Islet of Langerhans (tissue), 1 donor: ENCODE data around the gene BCLAF1.
"Not testable (repeated sequence)": the region's sequence is repeated elsewhere in the genome, so short reads cannot be mapped to it uniquely, and the experiment has no call there.

Source experiments
- FAIRE-seq: peaks from one replicate; lab custom pipeline; 2011; peaks lifted over from hg19 to GRCh38; lab: Jason Lieb, UNC

Gene BCLAF1

GRCh38 chr6:136309729-136310311, 20.2 kb upstream of the BCLAF1 start:
- FAIRE-seq: no peak

DNA sequence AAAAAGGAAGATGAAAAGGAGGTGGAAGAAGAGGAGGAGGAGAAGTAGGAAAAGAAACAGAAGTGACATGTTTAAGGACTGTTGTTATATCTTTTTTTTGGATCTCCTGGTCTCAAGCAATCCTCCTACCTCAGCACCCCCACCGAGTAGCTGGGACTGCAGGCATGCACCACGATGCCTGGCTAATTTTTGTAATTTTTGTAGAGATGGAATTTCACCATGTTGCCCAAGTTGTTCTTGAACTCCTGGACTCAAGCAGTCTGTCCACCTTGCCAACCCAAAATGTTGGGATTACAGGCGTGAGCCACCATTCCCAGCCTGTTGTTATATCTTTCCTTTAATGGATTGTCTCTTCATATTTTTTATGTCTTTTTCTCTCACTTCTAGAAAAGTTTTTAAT, 19.5 kb upstream of the BCLAF1 start:
- FAIRE-seq: no peak

DNA sequence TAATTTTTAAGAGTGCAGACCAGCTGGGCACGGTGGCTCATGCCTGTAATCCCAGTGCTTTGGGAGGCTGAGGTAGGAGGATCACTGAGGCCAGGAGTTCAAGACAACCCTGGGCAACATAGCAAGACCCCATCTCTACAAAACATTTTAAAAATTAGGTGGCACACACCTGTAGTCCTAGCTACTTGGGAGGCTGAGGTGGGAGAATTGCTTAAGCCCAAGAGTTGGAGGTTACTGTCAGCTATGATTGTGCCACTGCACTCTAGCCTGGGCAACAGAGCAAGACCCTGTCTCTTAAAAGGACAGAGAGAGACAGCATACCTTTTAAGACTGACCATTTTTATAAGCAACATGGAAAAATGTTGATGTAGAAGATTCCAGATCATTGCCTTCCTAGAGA, 18.8 kb upstream of the BCLAF1 start:
- FAIRE-seq: not testable (repeated sequence)

DNA sequence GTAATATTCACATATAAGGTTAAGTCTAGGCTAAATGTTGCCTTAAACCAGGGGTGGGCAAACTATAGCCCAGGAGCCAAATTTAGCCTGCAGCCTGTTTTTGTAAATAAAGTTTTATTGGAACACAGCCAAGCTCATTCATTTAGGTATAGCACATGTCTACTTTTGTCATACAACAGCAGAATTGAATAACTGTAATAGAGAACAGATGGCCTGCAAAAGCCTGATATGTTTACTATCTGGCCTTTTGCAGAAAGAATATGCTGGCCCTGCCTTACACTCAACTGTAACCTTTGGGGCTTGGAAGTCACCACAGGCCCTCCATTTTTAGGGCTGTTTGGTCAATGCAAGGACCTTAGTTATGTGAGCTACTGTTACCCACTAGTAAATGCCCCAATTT, 17.7 kb upstream of the BCLAF1 start:
- no peak for FAIRE-seq

- no peak for FAIRE-seq
Observed at GRCh38 chr6:136306466-136306865, 16.8 kb upstream of the BCLAF1 start.

DNA sequence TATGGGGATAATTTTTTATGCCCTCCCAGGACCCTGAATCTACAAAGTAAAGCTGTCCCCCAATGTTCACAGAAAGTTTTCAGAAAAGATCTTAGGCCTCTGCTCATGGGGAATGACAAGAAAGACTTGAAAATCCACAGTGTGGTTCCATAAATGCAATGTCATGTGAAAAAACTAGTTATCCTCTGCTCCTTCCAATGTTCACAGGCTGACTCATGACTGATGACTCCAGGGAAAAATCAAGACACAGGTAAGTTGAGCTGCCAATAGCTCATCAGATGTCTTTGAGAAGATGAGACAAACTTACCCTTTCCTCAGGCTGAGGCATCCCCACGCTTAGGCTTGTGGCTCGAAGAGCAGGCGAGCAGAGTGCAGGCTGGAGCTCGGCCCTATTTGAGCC, 14.8 kb upstream of the BCLAF1 start:
- FAIRE-seq: no peak

DNA sequence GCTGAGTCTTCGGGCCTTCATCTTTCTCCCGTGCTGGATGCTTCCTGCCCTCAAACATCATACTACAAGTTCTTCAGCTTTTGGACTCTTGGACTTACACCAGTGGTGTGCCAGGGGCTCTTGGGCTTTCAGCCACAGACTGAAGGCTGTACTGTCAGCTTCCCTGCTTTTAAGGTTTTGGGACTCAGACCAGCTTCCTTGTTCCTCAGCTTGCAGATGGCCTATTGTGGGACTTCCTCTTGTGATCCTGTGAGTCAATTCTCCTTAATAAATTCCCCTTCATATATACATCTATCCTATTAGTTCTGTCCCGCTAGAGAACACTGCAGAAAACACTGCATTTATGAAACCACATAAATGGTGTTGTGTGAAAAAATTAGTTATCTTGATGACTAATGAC, 13.9 kb upstream of the BCLAF1 start:
- FAIRE-seq: no peak

GRCh38 chr6:136294621-136295020, 5.0 kb upstream of the BCLAF1 start:
- FAIRE-seq: no peak

GRCh38 chr6:136290410-136291010, 864 bp upstream of the BCLAF1 start:
- no peak for FAIRE-seq

GRCh38 chr6:136289327-136289578, 393 bp downstream of the BCLAF1 start:
- no peak for FAIRE-seq

GRCh38 chr6:136288566-136289326, 900 bp downstream of the BCLAF1 start:
- FAIRE-seq: peak; percentile 45

DNA sequence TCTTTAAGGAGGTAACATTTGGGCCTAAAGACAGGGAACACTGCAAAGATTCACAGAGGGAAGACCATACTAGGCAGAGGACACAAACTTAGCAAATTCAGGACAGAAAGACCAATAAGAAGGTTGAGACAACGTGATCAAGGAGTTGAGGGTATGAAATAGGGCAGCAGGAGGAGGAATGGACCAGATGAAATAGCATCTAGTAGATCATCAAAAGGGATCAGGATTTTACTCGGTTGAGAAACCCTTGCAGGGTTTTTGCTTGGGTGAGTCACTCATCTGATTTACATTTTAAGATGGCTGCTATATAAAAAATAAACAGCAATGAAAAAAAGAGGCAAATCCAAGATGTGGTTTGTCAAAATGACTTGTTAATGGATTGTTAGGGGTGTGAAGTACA, 4.7 kb downstream of the BCLAF1 start:
- no peak for FAIRE-seq

- no peak for FAIRE-seq
Observed at GRCh38 chr6:136282906-136283305, 6.7 kb downstream of the BCLAF1 start.

DNA sequence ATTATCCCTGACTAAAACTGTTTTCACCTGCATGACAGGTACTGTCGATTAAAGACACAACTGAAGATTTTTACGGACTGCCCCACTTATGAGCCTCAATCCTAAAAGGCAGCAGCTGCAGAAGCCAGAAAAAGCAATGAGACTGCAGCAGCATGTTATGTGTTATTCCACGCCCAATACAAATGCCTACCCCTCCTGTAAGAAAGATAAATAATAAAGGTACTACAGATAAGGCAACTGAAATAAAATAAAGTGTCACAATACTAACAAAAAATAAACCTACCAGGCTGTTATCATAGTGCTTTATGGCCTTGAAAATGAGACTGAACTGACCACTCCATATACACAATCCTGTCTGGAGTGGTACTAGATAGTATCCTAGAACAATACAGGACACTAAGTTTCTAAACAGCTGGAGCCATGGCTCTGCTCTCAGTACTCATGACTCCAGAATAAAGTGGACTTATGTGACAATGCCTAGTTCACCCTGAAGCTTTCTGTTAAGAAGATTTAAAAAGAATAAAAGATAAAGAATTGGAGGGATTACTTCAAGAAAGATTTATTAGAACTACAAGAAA, 9.5 kb downstream of the BCLAF1 start:
- no peak for FAIRE-seq

- FAIRE-seq: no peak
Observed at GRCh38 chr6:136274062-136274461, 15.6 kb downstream of the BCLAF1 start.

- no peak for FAIRE-seq
Observed at GRCh38 chr6:136265101-136265500, 24.5 kb downstream of the BCLAF1 start.

- FAIRE-seq: no peak
Observed at GRCh38 chr6:136262940-136263339, 26.7 kb downstream of the BCLAF1 start.

DNA sequence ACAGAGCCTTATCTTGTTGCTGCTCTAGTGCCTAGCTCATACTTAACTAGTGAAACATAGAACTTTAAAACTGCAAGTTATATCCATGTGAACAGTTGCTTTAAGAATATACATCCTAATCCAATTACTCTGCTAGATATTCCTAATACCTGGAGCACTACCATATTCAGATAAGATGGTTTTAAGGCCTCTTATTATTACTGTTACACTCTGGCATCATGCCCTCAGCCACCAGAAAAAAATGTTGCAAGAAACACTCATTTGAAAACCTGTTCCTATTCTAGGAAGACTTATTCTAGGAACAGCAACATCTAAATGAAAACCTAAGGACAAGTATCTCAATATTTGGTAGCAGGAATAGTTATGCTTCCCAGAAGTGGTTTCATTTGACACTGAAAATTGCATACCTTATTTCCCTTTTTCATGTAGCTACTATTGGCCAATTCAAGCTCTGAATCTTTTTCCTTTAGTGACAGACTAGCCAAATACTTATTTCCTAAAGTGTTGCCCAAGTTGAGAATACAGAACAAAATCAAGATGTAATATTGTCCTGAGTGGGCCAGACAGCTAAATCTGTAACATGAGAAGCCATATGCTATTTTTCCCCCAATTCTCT, 34.7 kb downstream of the BCLAF1 start:
- no peak for FAIRE-seq

DNA sequence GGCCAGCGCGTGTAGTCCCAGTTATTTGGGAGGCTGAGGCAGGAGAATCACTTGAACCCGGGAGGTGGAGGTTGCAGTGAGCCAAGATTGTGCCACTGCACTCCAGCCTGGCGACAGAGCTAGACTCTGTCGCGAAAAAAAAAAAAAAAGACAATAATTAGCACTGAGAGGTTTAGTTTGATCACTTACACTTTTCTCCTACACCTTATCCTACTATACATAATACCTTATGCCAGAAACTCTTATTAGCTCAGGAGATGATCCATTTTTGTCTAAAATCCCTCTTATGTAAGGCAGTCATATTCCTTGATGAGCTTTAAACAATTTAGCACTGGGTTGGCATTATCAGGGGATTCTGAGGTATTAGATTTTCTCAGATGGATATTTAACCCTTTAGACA, 35.9 kb downstream of the BCLAF1 start:
- no peak for FAIRE-seq

GRCh38 chr6:136252441-136252840, 37.2 kb downstream of the BCLAF1 start:
- FAIRE-seq: no peak

DNA sequence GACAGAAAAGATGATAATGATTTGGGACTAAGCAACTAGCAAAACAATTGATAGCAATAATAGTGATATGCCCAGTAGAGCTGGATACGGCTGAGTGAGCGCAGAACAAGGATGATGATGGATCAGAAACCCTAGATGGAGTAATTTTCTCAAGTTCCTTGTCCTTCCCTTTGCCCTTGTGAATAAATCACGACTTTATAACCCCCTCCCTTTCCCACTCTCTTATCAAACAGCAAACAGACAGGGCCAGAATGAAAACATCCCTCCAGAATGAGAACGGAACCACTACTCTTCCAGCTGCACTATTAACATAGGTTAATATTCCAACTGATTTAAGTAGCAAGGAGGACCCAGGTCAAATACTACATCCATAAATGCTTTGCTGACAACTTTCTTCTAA, 38.3 kb downstream of the BCLAF1 start:
- no peak for FAIRE-seq

GRCh38 chr6:136250686-136251008, 39.0 kb downstream of the BCLAF1 start:
- FAIRE-seq: no peak
